SJCRH30 (cell line): ENCODE data around the gene MEIS2. TPM values are rescaled to one million over a fixed set of nuclear protein-coding genes. Genes with fewer than 3 reads are reported as not detected.

ENCODE experiments used
- DNase-seq, 2 experiments: peaks; one replicate each; pipeline ENCODE4 v3.0.0-alpha.2; 2015 to 2020
- H3K27ac ChIP-seq: fragments of 250-450 bp; sonication (Bioruptor Pico); 2 replicates; pipeline ENCODE4 v1.5.1; 2020; ENCODE audit warnings: mild to moderate bottlenecking, moderate library complexity
- H3K27me3 ChIP-seq: fragments of 250-450 bp; sonication (Bioruptor Pico); 2 replicates; pipeline ENCODE4 v1.5.1; 2020; ENCODE audit warnings: mild to moderate bottlenecking, moderate library complexity
- H3K36me3 ChIP-seq: fragments of 250-450 bp; sonication (Bioruptor Pico); 2 replicates; pipeline ENCODE4 v1.5.1; 2020; ENCODE audit warnings: mild to moderate bottlenecking, moderate library complexity
- H3K4me1 ChIP-seq: fragments of 250-450 bp; sonication (Bioruptor Pico); 2 replicates; pipeline ENCODE4 v1.5.1; 2020; ENCODE audit warnings: mild to moderate bottlenecking, moderate library complexity
- H3K4me3 ChIP-seq: fragments of 250-450 bp; sonication (Bioruptor Pico); 2 replicates; pipeline ENCODE4 v1.5.1; 2020; ENCODE audit warnings: mild to moderate bottlenecking, moderate library complexity
- H3K9me3 ChIP-seq: fragments of 250-450 bp; sonication (Bioruptor Pico); replicated peaks from 2 replicates; pipeline ENCODE4 v1.5.1; 2020; ENCODE audit warnings: mild to moderate bottlenecking, moderate library complexity
- total RNA-seq: library from RNA; depleted of rRNA; stranded (reverse); fragments of >200 nt; shearing (Covaris generic); gene quantifications from 2 replicates; pipeline ENCODE4 v1.2.3, GENCODE V29; 2014

The MEIS2 gene
- total RNA-seq, 1 experiment from 2014 or later: 18.4 TPM

DNA sequence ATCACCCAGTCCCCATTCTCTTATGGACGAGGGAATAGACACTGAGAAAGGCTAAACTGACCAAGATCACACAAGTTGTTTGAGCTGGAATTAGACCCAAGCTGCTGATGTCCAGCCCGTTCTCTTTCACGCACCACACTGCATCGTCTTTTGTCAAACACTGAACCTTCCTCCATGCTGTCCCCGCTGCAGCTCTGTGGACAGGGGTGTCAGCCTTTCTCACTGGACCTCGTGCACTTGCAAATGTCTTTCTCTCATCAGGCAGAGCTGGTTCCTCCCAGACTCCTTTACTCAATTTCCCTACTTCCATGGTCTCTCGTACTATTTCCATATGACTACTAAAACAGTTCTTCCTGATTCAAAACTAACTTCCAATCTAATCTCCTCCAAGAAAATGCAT is 161.6 kb downstream of the MEIS2 start:
- no peak for DNase-seq
- no peaks in the 10 kb centered on the region for H3K4me1 ChIP-seq
- H3K4me3 ChIP-seq: no peak overlapping the region
- H3K27ac ChIP-seq: no peak overlapping the region
- H3K27me3 ChIP-seq: no peaks in the 10 kb centered on the region
- H3K9me3 ChIP-seq: no peaks in the 10 kb centered on the region
- peaks cover 4% of the 10 kb centered on the region; the same call in 1 of the 2 replicates for H3K36me3 ChIP-seq

GRCh38 chr15:36938131-36938530 is 162.2 kb downstream of the MEIS2 start:
- no peak overlapping the region for H3K27ac ChIP-seq
- no peaks in the 10 kb centered on the region for H3K9me3 ChIP-seq
- H3K4me3 ChIP-seq: no peak overlapping the region
- no peaks in the 10 kb centered on the region for H3K4me1 ChIP-seq
- H3K27me3 ChIP-seq: no peaks in the 10 kb centered on the region
- no peak for DNase-seq
- H3K36me3 ChIP-seq: peaks cover 4% of the 10 kb centered on the region; the same call in 1 of the 2 replicates

- no peaks in the 10 kb centered on the region for H3K4me1 ChIP-seq
- no peak for DNase-seq
- H3K27me3 ChIP-seq: no peaks in the 10 kb centered on the region
- no peaks in the 10 kb centered on the region for H3K9me3 ChIP-seq
- peaks cover 4% of the 10 kb centered on the region; the same call in 1 of the 2 replicates for H3K36me3 ChIP-seq
- no peak overlapping the region for H3K27ac ChIP-seq
- H3K4me3 ChIP-seq: no peak overlapping the region
These were observed 163.7 kb downstream of the MEIS2 start for GRCh38 chr15:36936613-36937012.

DNA sequence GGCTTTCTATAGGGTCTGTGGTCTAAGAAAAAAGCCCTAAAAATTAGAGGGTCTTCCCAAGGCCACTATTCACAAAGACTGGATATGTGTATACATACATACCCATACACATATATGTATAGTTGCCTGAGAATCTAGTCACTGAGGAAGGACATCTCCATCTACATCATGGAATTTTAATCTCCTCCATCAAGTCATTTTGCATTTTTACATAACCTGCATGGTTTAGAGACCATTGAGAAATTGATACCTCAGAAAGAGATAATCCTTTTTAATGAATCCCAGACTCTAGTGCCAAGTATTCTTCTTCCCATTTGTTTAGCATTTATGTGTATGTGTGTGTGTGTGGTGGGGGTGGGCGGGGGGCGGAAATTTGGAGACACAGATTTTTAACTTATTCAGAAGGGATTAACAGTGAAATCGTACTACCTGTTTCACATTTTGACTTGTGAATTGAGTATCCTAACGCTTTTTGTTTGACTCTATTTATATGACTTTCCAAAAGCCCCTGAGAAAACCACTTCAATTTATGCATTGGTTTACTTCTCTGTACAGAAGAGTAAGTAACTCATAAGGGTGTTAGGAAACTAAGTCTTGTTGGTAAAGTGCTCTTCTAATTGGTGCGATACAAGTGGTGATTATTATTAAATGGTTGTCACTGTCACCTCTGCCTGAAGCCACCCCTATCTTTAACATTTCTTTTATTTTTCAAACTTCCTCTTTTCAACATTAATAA is 166.9 kb downstream of the MEIS2 start:
- Histone ChIP-seq H3K27ac (no peak overlapping the region), H3K4me1 (no peaks in the 10 kb centered on the region), H3K4me3 (no peak overlapping the region), H3K9me3 (no peaks in the 10 kb centered on the region), H3K36me3 (peaks cover 4% of the 10 kb centered on the region; the same call in 1 of the 2 replicates), H3K27me3 (no peaks in the 10 kb centered on the region)
- no peak for DNase-seq

DNA sequence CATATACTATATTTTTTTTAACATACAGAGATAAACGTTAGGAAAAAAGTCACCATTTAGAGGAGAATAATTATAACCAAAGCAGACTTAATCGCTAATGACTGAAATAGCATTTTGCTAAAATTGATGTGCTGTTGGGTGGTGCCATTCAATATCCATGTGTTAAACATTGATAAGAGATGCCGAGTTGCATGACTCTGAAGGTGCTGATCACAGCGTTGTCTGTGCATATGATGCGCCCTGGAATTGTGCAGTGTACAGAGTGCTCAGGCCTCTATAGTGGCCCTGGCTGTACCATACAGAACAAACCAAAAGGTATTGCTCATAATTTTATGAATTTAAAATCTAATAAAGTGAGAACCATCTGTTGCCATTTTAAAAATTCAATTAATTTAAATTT is 168.3 kb downstream of the MEIS2 start:
- Histone ChIP-seq H3K27ac (no peak overlapping the region), H3K36me3 (peaks cover 4% of the 10 kb centered on the region; the same call in 1 of the 2 replicates), H3K27me3 (no peaks in the 10 kb centered on the region), H3K9me3 (no peaks in the 10 kb centered on the region), H3K4me1 (no peaks in the 10 kb centered on the region), H3K4me3 (no peak overlapping the region)
- DNase-seq: no peak

GRCh38 chr15:36931434-36931833 is 168.9 kb downstream of the MEIS2 start:
- Histone ChIP-seq H3K27me3 (no peaks in the 10 kb centered on the region), H3K4me3 (no peak overlapping the region), H3K36me3 (no peaks in the 10 kb centered on the region; the same call in 1 of the 2 replicates), H3K4me1 (no peaks in the 10 kb centered on the region), H3K27ac (no peak overlapping the region), H3K9me3 (no peaks in the 10 kb centered on the region)
- no peak for DNase-seq

DNA sequence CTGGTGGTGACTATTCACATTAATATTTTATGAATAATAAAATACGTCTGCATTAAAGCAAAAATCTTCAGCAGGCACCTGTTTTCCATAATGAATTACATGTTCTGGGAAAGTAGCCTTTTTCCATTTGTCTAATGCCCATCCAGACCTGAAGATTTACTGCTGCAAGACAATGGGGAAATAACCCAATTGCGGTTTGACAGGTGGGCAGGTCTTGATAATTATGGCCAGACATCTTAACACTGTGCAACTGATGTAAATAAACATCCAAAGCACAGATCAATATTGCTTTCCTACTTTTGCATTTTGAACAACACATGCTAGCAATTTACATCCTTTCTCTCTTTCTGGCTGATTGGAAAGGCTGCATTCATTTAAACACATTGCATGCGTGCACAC is 173.9 kb downstream of the MEIS2 start:
- H3K4me3 ChIP-seq: no peak overlapping the region
- no peak for DNase-seq
- no peaks in the 10 kb centered on the region for H3K27me3 ChIP-seq
- no peaks in the 10 kb centered on the region for H3K4me1 ChIP-seq
- H3K36me3 ChIP-seq: no peaks in the 10 kb centered on the region
- H3K27ac ChIP-seq: no peak overlapping the region
- no peaks in the 10 kb centered on the region for H3K9me3 ChIP-seq

GRCh38 chr15:36925653-36926426 is 174.5 kb downstream of the MEIS2 start:
- Histone ChIP-seq H3K36me3 (no peaks in the 10 kb centered on the region), H3K27ac (no peak overlapping the region), H3K9me3 (no peaks in the 10 kb centered on the region), H3K4me3 (no peak overlapping the region), H3K27me3 (no peaks in the 10 kb centered on the region), H3K4me1 (no peaks in the 10 kb centered on the region)
- DNase-seq: no peak

DNA sequence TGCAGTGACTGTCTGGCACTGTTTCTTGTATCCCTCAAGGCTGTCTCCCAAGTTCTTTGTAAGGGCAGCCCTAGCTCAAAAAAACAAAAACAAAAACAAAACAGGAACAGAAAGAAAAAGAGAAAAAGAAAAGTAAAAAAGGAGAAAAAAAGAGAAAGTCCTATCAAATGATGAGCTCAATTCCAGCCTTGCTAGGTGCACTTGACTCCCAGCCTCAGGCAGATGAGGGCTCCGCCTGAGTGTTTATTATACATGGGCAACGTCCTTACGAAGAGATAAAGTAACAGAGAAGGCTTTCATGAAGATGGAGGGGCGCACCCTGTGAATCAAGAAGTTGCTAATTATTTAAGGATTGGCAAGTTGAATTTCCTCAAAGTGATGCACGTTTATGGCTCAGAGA is 175.3 kb downstream of the MEIS2 start:
- H3K36me3 ChIP-seq: peaks cover 3% of the 10 kb centered on the region; the same call in 1 of the 2 replicates
- no peaks in the 10 kb centered on the region for H3K9me3 ChIP-seq
- no peak overlapping the region for H3K4me3 ChIP-seq
- H3K27ac ChIP-seq: no peak overlapping the region
- no peak for DNase-seq
- no peaks in the 10 kb centered on the region for H3K4me1 ChIP-seq
- no peaks in the 10 kb centered on the region for H3K27me3 ChIP-seq

DNA sequence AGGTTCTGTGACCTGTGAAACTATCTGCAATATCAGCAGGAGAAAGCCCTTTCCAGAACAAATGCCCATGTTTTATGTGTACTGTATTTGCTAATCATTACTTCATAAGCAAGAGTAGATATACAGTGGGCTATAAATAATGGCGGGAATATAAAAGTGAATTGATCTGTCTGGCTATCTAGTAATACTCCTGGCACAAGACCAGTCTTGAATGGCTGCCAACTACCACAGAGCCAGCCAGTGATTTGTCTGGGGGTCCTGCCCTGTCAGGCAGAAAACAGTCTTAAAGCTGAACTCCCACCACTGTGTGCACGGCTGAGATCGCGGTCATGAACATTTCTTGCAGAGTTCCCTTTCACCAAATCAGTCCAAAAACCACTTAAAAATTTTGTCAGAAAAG is 176.3 kb downstream of the MEIS2 start:
- H3K27ac ChIP-seq: no peak overlapping the region
- no peak for DNase-seq

DNA sequence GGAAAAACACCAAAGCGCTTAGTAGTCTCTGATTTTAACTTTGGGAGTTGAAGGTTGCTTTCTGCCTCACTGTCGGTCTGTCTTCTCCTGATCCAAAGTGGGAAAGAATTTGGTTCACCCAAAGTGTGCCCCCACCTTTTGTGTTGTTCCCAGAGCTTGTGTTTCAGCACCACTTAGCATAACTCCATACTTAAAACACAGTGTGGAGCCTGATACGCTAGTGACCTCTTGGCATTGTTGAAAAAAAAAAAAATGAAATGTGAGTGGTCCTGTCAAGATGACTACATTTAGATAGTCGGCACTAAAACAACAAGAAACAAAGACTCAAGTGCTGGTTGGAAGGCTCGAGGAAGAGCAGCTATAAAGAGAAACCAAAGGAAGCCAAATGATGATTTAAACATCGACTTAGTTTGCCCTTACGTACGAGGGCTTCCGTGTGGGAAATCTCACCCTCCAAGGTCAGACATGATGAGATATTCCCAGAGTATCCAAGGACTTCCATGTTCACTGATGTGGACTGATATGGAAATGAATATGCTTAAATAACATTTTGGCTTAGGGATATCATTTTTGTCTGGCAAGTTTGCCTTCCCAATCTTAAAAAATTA is 178.8 kb downstream of the MEIS2 start:
- H3K27me3 ChIP-seq: no peaks in the 10 kb centered on the region
- no peak for DNase-seq
- H3K36me3 ChIP-seq: peaks cover 4% of the 10 kb centered on the region; the same call in 1 of the 2 replicates
- H3K27ac ChIP-seq: no peak overlapping the region
- no peaks in the 10 kb centered on the region for H3K9me3 ChIP-seq
- H3K4me3 ChIP-seq: no peak overlapping the region
- H3K4me1 ChIP-seq: no peaks in the 10 kb centered on the region

More for the DNA sequence above, 176.3 kb downstream of the MEIS2 start:
- Histone ChIP-seq H3K27me3 (no peaks in the 10 kb centered on the region), H3K4me1 (no peaks in the 10 kb centered on the region), H3K9me3 (no peaks in the 10 kb centered on the region), H3K4me3 (no peak overlapping the region), H3K36me3 (peaks cover 4% of the 10 kb centered on the region; the same call in 1 of the 2 replicates)

- DNase-seq: no peak
- H3K4me1 ChIP-seq: no peaks in the 10 kb centered on the region
- H3K27ac ChIP-seq: no peak overlapping the region
- no peak overlapping the region for H3K4me3 ChIP-seq
- H3K36me3 ChIP-seq: peaks cover 4% of the 10 kb centered on the region; the same call in 1 of the 2 replicates
- H3K27me3 ChIP-seq: no peaks in the 10 kb centered on the region
- H3K9me3 ChIP-seq: no peaks in the 10 kb centered on the region
These were observed 182.7 kb downstream of the MEIS2 start for GRCh38 chr15:36917411-36918267.

DNA sequence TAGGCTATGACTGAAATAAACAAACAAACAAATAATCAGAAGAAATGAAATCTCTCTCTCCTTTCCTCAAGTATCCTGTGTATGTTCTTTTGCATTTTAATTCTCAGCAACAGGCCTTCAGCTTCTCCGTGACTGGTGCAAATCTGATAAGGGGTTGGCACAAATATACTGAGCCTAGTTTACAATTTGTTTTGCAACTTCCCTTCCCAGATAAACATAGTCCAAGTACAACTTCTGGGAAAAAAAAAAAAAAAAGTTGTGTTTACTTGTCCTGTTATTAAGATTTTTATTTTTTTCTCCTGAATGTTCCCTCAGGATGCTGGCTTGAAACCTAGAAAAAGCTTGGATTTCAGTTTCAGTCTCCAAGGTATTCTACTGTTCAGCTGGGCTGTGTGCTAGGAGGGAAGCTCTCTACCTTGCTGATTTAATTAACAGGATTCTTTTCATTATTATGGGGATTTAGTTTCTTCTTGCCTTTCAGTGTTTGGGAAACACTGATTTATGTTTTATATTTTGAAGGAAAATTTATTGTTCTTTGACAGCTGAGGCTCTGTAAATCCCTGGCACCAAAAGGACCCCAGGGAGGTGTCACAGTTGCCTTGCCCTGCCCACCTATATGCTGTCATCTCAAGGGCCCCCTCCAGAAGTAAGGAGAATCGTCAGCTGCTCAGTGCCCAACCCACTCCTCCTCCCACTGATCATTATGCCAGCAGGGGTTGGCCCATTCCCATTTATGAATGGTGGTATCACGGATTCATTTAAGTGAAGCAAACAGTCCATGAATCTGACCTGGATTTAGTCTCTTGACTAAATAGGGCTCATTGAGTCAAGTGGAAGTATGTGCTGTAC is 185.2 kb downstream of the MEIS2 start:
- no peak for DNase-seq
- H3K27me3 ChIP-seq: no peaks in the 10 kb centered on the region
- H3K4me1 ChIP-seq: no peaks in the 10 kb centered on the region
- no peak overlapping the region for H3K27ac ChIP-seq
- no peaks in the 10 kb centered on the region for H3K9me3 ChIP-seq
- peaks cover 2% of the 10 kb centered on the region; the same call in 1 of the 2 replicates for H3K36me3 ChIP-seq
- no peak overlapping the region for H3K4me3 ChIP-seq
